Mesenteric fat pad (tissue), 1 donor: ENCODE data around the gene NBEAL1. TPM values are rescaled to one million over a fixed set of nuclear protein-coding genes. Genes with fewer than 3 reads are reported as not detected.
"Not testable (repeated sequence)": the region's sequence is repeated elsewhere in the genome, so short reads cannot be mapped to it uniquely, and the experiment has no call there.

Experiments used
- DNase-seq: peaks from one replicate; pipeline ENCODE4 v3.0.0-alpha.2; 2020; ENCODE audit warnings: low spot score
- total RNA-seq: library from RNA; stranded (reverse); fragmentation: NEBNext Ultra II Directional; extraction: Animal tissue kit (Norgen Biotek cat#: 25700); gene quantifications from one replicate; pipeline ENCODE4 v1.2.1, GENCODE V29; 2021
- donor health status: DM: yes; HTN: yes; CAD: no.

The NBEAL1 gene
- total RNA-seq, 1 donor from 2014 or later = 64.8 TPM

- DNase-seq = no peak
These were observed 23.9 kb downstream of the NBEAL1 start for GRCh38 chr2:203038586-203038985.

- not testable (repeated sequence) for DNase-seq
These were observed 24.5 kb downstream of the NBEAL1 start for GRCh38 chr2:203039211-203039610.

- DNase-seq = no peak
These were observed 26.4 kb downstream of the NBEAL1 start for GRCh38 chr2:203040966-203041521.

DNA sequence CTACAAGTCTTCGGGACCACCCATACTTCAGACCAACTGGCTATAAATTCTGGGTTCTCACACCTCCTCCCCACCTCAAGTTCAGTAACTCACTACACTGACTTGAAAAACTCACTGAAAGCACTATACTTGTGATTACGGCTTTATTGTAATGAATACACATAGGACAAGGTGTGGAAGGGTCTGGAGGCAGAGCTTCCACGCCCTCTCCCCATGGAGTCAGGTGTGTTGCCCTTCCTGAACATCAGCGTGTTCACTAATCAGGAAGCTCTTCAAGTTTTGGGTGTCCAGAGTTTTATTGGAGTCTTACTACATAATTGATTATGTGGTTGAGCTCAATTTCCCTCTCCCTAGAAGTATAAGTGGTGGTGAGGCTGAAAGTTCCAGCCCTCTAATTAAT, 27.5 kb downstream of the NBEAL1 start:
- no peak for DNase-seq

DNA sequence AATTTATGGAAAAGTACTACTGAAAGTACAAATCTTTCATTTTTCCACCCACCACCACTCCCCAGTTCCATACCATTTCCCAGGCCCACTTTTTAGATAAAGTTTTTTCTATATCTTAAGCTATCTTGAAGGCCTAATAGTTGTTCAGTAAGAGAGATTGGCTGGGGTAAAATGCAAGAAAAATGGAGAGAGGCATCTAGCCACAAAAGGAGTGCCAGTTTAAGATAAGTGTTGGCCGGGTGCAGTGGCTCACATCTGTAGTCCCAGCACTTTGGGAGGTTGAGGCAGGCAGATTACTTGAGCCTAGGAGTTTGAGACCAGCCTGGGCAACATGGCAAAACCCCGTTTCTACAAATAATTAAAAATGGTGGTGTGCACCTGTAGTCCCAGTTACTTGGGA, 28.6 kb downstream of the NBEAL1 start:
- no peak for DNase-seq

DNA sequence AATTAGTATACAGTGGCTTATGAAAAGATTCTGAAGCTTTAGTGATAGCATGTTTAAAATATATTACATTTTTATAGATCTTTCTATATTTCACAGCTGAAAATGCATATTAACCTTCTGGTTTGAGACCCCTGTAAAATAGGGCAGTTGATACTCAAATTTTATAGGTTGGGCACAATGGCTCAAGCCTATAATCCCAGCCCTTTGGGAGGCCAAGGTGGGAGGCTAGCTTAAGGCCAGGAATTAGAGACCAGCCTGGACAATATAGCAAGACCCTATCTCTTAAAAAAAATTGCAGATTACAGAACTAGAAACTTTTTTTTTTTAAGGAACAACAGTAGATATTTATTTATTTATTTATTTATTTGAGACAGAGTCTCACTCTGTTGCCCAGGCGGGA, 31.2 kb downstream of the NBEAL1 start:
- no peak for DNase-seq

DNA sequence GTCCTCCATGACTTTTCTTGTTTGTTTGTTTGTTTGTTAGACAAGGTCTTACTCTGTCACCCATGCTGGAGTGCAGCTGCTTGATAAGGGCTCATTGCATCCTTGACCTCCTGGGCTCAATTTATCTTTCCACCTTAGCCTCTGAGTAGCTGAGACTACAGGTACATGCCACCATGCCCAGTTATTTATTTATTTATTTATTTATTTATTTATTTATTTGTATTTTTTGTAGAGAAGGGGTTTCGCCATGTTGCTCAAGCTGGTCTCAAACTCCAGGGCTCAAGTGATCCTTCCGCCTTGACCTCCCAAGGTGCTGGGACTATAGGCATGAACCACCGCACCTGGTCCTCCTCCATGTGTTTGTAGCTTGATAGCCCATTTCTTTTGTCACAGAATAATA, 37.9 kb downstream of the NBEAL1 start:
- no peak for DNase-seq

DNA sequence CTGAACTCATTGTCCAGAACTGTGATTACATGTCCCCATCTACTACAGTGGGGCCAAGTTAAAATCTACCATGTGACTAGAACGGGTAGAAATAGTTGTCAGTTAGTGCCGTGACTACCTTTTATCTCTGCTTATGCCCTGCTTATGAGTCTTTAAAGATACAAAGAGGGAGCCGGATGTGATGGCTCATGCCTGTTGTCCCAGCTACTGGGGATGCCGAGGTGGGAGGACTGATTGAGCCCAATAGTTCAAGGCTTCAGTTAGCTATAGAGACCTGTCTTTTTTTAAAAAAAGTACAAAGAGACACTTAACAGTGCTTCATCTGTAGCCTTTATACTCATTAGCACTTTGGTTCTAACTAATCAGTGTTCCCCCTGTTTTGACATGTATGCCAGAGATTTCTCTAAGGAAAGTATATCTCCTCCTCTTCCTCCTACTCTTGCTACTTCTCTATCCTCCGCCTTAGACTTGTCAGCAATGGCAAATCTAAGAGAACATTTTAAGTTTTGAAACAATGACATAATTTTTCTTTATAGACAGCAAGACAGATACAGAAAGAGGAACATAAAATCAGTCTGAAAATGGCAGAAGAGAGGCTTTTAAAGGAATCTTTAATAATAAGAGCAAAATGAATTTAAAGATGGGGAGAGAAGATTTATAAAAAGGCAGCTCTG, 45.0 kb downstream of the NBEAL1 start:
- DNase-seq = no peak

- DNase-seq = no peak
These were observed 46.7 kb downstream of the NBEAL1 start for GRCh38 chr2:203061346-203061745.

GRCh38 chr2:203062126-203062525, 47.5 kb downstream of the NBEAL1 start:
- DNase-seq = no peak

GRCh38 chr2:203066519-203067091, 51.9 kb downstream of the NBEAL1 start:
- not testable (repeated sequence) for DNase-seq

DNA sequence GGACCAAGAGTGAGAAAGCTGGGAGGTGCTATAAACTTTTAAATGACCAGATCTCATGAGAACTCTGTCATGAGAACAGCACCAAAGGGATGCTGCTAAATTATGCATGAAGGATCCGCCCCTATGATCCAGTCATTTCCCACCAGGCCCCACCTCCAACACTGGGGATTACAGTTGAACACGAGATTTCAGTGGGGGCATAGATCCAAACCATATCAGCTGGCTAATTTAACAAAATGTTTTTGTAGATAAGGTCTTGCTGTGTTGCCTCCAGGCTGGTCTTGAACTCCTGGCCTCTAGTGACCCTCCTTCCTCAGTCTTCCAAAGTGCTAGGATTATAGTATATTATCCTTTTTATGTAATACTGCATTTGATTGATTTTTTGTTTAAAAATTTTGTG, 56.0 kb downstream of the NBEAL1 start:
- DNase-seq = no peak

DNA sequence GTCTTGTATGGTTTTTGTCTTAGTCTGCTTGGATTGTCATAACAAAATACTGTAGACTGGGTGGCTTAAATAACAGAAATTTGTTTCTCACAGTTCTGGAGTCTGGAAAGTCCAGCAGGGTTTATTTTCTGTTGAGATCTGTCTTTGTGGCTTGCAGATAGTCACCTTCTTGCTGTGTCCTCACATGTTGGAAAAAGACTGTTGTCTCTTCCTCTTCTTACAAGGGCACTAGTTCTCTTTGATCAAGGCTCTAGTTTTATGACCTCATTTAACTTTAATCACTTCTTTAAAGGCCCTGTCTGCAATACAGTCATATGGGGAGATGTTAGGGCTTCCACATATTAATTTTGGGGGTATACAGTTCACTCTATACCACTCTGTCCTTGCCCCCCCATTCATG, 56.5 kb downstream of the NBEAL1 start:
- no peak for DNase-seq

DNA sequence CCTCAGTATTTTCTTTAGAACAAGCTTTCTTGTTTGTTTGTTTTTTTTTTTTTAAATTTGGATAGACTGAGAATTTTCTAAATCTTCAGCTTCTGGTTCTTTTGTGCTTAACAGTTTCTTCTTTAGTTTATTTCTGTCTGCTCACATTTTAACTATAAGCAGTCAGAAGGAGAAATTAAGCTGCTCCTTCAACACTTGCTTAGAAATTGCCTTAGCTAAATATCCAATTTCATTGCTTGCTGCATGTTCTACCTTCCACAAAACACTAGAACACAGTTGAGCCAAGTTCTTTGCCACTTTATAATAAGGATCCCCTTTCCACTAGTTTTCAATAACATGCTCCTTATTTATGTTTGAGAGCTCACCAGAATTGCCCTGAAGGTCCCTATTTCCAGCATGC, 57.7 kb downstream of the NBEAL1 start:
- DNase-seq = no peak

DNA sequence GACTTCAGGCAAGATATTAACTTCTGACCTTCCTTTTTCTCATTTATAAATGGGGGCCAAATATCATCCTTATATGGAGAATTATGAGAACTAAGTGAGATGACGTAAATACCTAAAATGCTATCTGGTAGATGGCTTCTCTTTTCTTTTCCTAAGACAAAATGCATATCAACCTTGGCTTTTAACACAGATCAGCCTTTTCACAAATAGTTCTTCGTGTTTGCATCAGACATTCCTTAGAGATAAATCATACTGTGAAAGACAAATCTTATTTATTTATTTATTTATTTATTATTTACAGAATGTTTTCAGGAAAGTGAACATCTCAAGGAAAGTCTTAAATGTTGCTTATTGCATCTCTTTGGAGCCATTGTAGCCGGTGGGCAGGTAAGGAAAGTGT, 62.8 kb downstream of the NBEAL1 start:
- DNase-seq = no peak

GRCh38 chr2:203080447-203081045, 65.9 kb downstream of the NBEAL1 start:
- DNase-seq = no peak

DNA sequence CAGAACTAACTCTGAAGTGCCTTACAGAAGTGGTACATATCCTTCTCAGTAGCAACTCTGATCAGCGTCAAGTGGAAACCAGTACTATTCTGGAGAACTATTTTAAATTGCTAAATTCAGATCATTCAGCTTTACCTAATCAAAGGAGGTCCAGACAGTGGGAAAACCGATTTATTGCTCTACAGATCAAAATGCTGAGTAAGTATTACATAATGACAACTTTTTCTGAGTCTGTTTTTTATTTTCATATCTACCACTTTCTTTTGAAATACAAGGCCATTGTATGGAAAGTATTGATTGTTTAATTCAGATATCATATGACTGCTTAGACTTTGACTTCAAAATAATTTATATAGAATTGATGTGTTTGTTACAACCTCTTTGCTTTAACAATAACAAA, 68.7 kb downstream of the NBEAL1 start:
- DNase-seq = no peak

DNA sequence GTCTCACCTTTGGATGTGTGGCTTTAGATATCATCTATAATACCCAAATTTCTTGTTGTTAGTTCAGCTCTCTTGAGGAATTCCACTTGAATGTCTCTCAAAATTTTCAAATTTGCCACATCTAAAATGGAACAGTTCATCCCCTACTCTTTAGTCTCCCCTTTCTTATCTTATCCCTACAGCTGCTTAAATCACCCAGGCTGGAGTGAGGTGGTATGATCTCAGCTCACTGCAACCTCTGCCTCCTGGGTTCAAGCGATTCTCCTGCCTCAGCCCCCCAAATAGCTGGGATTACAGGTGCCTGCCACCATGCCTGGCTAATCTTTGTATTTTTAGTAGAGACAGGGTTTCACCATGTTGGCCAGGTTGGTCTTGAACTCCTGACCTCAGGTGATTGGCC, 71.7 kb downstream of the NBEAL1 start:
- DNase-seq = not testable (repeated sequence)

DNA sequence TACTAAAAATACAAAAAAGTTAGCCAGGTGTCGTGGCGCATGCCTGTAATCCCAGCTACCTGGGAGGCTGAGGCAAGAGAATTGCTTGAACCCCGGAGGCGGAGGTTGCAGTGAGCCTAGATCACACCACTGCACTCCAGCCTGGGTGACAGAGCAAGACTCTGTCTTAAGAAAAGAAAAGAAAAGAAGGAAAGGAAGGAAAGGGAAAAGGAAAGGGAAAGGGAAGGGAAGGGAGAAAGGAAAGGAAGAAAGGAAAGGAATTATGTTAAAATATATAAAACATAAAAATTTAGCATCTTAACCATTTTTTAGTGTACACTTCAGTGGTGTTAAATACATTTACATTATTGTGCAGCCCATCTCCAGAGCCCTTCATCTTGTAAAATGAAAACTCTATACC, 76.0 kb downstream of the NBEAL1 start:
- not testable (repeated sequence) for DNase-seq

GRCh38 chr2:203097735-203098134, 83.1 kb downstream of the NBEAL1 start:
- no peak for DNase-seq

GRCh38 chr2:203102357-203102756, 87.7 kb downstream of the NBEAL1 start:
- not testable (repeated sequence) for DNase-seq

DNA sequence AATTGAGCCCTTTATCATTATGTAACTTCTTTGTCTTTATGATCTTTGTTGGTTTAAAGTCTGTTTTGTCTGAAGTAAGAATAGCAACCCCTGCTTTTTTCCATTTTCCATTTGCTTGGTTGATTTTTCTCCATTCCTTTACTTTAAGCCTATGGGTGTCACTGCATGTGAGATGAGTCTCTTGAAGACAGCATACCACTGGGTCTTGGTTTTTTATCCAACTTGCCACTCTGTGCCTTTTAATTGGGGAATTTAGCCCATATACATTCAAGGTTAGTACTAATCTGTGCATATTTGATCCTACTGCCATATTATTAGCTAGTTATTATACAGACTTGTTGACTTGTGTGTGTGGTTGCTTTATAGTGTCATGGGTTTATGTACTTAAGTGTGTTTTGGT, 89.6 kb downstream of the NBEAL1 start:
- no peak for DNase-seq

DNA sequence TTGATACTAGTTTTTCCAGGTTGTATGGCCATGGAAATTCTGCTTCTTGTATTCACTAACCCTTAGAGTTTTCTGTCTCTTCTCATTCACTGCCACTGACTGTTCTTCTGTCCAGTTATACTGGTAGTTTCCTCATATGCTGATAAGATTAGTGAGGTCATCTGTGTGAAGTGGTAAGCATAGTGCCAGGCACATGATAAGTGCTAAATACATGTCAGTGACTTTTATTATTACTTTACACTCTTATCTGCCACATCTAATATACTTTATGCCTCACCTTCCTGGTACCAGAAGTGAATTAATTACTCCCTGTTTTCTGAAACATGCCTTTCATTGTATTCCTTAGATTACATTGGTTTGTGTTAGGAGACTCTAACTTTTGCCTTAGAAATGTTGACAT, 91.3 kb downstream of the NBEAL1 start:
- DNase-seq = no peak
